Measurements from ENCODE around the gene SYNE2.
"Not testable (repeated sequence)": the region's sequence is repeated elsewhere in the genome, so short reads cannot be mapped to it uniquely, and the experiment has no call there.

The SYNE2 gene

GRCh38 chr14:63852817-63853731, at the start of gene SYNE2:
Gene SYNE2, plus strand, starts transcription at chr14:63853004. Its CDS starts 56,145 bp downstream, at chr14:63909149.
- peak; percentile 67 for DNase-seq (ENCODE audit: low read depth)

- not testable (repeated sequence) for DNase-seq (ENCODE audit: low read depth)
Observed at GRCh38 chr14:63803221-63803791, 49.5 kb upstream of the SYNE2 start.

- not testable (repeated sequence) for DNase-seq (ENCODE audit: low read depth)
Observed at GRCh38 chr14:63806064-63806463, 46.7 kb upstream of the SYNE2 start.

GRCh38 chr14:63811692-63812091, 41.1 kb upstream of the SYNE2 start:
- not testable (repeated sequence) for DNase-seq (ENCODE audit: low read depth)

- no peak for DNase-seq (ENCODE audit: low read depth)
Observed at GRCh38 chr14:63833728-63834127, 19.1 kb upstream of the SYNE2 start.

GRCh38 chr14:63840981-63841380, 11.8 kb upstream of the SYNE2 start:
- peak; percentile 64 for DNase-seq (ENCODE audit: low read depth)

- no peak for DNase-seq (ENCODE audit: low read depth)
Observed at GRCh38 chr14:63843796-63844195, 9.0 kb upstream of the SYNE2 start.

GRCh38 chr14:63848890-63849289, 3.9 kb upstream of the SYNE2 start:
- no peak for DNase-seq (ENCODE audit: low read depth)

- DNase-seq (ENCODE audit: low read depth), result no peak
Observed at GRCh38 chr14:63852271-63852816, 460 bp upstream of the SYNE2 start.

- DNase-seq (ENCODE audit: low read depth), result peak; percentile 38
Observed at GRCh38 chr14:63853831-63854293, 1.1 kb downstream of the SYNE2 start.

- DNase-seq (ENCODE audit: low read depth), result no peak
Observed at GRCh38 chr14:63854330-63854729, 1.5 kb downstream of the SYNE2 start.

GRCh38 chr14:63855281-63855680, 2.5 kb downstream of the SYNE2 start:
- no peak for DNase-seq (ENCODE audit: low read depth)

- DNase-seq (ENCODE audit: low read depth), result peak; percentile 28
Observed at GRCh38 chr14:63857466-63858030, 4.7 kb downstream of the SYNE2 start.

- DNase-seq (ENCODE audit: low read depth), result no peak
Observed at GRCh38 chr14:63860146-63860545, 7.3 kb downstream of the SYNE2 start.

GRCh38 chr14:63862163-63862562, 9.4 kb downstream of the SYNE2 start:
- no peak for DNase-seq (ENCODE audit: low read depth)

- no peak for DNase-seq (ENCODE audit: low read depth)
Observed at GRCh38 chr14:63863004-63863403, 10.2 kb downstream of the SYNE2 start.

GRCh38 chr14:63864775-63865174, 12.0 kb downstream of the SYNE2 start:
- not testable (repeated sequence) for DNase-seq (ENCODE audit: low read depth)

- no peak for DNase-seq (ENCODE audit: low read depth)
Observed at GRCh38 chr14:63867933-63868921, 15.4 kb downstream of the SYNE2 start.

GRCh38 chr14:63869940-63870752, 17.3 kb downstream of the SYNE2 start:
- DNase-seq (ENCODE audit: low read depth), result not testable (repeated sequence)

GRCh38 chr14:63870753-63871037, 17.9 kb downstream of the SYNE2 start:
- not testable (repeated sequence) for DNase-seq (ENCODE audit: low read depth)

GRCh38 chr14:63874223-63874622, 21.4 kb downstream of the SYNE2 start:
- DNase-seq (ENCODE audit: low read depth), result no peak

Measured in stimulated activated CD8-positive, alpha-beta memory T cell treated with anti-CD3 and anti-CD28 coated beads, Interleukin-12 subunit alpha, Interleukin-12 subunit beta, amount 100 ng/mL, for 1 hour (primary cell).